NCI-H1417 treated with DMSO at 0.1 percent for 48 hours (cell line): ENCODE measurements around the gene TAGAP.

Experiments
- DNase-seq: peaks from one replicate; lab custom pipeline; 2025; lab: John Stamatoyannopoulos, UW

Gene TAGAP

DNA sequence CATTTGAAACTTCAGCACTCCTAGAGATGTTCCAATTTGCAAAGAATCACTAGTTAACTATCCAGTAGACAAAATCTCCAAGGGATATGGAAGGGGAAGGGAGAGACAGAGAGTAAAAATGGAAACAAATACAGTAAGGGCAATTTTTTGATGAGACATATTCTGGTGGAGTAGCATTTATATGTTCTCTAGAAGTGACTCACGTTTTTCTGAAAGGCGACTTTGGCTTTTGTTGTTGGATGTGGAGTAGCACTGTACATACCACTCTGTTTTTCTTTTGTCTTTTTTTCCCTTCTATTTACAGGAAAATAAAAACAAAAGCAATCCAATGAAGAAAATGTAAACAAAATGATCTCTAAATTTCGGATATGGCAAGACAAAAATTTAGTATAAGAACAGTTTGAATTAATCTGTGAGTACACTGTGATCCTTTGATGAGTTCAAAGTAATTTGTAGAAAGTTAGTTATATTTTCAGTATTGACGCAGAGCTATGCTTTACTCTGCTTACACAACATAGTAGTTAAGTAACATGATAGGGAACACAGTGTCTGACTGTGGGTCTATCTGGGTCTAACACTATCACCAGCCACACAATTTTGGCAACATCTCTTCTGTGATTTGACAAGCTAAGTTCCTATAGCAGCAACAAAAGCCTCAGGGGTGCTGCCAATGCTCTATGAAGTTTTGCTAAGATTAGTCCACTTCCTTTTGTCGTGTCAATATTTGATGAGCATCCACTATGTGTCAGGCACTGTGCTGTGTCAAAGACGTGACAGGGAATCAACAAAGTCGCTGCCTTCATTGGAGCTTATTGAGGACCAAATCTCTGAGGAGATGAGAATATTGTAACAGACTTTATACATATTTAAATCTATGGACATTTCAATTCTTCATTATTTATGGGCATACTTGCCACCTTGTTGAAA is 27.3 kb upstream of the TAGAP start:
- no peak for DNase-seq

DNA sequence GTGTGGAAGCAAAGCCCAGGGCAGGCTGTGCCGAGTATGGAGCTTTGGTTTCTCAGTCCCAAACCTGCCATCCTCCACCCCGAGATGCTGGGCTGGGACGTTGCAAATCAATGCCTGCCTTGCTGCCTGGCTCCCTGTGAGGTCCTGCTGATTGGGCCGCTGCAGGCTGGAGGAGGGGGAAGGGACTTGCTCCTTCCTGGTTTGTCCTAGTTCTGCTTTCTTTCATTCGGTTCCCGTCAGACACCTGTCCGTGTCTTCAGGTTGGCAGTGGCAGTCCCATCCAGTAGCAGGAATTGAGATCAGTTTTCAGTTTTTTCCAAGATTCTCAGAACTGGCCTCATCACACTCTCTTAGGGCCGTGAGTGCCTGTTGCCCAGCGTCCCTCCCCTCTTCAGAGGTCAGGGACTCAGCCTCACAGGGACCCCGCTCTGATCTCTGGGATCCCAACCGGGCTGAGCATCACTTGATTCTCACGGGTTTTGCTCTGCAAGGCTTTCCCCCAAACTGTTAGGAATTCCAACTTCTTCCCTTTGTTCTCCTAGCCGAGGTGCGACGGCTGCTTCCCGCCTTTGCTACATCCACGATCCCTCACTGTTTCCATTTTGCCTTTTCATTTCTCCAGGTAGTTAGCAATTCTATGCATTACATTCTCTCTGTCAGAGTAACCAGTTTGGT is 24.2 kb upstream of the TAGAP start:
- DNase-seq = no peak

DNA sequence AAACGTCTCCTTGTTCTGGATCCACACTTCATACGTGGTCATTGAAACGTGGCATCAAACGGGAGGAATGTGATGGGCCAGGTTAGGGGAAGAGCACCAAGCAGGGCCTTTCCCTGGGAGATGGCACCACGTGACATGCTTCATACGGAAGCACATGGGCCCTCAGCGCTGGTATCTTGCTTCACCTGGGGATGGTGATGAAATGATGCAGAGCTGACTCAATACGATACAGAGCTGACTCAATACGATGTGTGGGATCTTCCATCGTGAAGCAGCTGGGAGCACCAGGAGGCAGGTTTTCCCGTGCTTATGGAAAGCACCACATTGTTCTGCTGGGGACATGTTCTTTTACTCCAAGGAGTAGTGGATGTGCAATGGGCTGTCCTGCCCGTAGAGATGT is 22.5 kb upstream of the TAGAP start:
- DNase-seq = no peak

DNA sequence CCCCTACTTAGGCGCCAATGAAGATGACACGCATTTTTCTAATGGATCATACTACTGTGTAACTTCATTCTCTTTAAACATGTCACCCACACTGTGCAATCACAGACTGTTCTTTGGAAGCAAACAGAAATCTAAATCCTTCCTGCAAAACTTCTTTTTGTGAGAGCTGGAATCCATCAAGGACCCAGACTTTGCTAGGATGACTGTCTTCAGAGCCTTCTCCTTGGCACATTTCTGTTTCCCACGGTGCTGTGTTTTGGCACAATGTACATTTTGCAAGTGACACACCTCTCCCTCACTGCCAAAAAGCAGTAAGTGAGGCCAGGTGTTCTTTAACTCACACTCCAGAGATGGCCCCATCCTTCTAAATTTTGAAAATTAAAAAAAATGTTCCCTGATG is 21.7 kb upstream of the TAGAP start:
- no peak for DNase-seq

DNA sequence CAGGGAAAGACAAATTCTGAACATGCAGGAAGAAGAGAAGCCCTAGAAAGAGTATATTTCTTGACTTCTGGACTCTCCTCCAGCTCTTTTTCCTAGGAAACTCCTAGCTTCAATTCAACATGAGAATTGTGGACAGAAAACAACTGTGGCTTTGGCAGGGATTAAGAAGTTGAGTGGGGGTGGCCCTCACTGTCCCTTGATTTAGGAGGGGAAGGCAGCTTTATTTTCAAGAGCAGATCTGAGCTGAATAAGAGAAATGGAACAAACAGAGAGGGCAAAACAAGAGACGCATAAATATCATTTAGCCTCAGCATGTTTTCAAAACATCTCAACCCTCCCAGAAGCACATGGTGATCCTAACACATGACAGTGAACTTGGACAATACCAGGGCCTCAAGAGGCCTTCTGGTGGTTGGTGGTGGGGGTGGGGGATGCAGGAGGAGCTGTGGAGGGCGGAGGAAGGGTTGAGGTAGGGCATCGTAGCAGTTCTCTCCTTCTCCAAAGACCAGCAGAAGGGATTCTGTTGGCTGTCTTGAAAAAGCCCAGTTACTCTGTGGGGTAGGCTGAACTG is 21.1 kb upstream of the TAGAP start:
- DNase-seq = no peak

DNA sequence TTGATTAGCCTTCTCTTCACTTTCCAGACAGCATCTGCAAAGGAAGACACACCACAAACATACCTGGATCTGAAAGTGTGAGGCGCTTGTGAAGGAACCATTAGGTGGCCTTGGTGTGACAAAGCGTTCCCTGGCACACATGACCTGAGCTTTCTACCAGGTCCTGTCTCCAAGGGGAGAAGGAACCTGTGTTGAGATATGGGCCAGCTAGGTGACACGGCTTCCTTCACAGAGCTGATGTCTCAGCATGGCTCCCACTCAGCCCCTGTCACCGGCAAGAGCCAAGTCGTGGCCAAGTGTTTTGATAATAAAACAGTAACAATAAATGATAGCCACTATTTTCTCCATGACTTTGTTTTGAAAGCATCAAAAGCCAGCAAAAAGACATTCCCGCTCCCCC is 20.3 kb upstream of the TAGAP start:
- DNase-seq = no peak

DNA sequence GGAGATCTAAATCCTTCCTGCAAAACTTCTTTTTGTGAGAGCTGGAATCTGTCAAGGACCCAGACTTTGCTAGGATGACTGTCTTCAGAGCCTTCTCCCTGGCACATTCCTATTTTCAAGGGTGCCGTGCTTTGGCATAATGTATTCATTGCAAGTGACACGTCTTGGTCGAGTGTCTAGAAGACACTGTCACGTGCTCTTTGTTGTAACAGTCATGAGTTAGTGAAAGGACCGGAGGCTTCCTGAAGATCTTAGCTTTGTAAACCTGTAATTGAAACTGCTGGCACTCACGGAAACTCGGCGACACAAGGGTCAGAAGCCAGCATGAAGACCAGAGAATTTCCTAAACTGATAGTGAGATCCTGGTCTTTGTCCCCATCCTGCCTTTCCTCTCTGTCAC is 19.7 kb upstream of the TAGAP start:
- no peak for DNase-seq

DNA sequence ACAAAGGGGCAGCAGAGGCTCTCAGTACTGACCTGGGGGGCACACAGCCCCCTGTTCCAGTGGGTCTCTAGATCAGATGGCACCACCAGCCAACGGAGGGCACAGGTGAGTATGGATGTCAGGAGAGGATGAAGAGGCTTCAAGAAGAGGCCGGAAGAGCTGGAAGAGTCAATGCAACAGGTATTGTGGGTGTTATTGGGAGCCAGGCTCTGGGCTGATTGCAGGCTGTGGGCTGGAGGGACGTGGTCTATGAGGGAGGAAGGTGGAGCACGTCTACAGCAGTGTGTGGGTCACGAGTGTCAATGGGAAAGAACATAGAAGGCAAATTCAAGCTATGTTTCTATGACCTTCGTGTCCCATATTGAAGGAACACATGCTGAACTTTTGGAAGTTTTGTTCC is 18.8 kb upstream of the TAGAP start:
- no peak for DNase-seq

DNA sequence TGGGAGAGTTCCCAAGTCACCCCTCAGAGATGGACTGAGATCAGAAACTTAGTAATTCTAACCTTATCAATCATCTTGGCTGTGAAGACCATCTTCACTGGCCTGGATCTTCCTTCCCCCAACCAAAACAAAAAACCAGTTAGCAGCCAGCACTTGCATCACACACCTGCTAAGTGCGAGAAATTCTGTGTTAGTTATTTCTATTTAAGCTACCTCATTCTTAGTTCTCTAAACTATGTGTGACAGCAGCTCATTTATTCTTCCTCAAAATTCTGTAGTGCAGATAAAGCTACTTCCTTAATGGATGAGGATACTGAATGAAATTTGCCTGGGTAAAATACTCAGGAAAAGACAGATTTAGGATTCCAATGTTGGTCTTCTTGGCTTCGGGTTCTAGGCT is 18.2 kb upstream of the TAGAP start:
- no peak for DNase-seq

DNA sequence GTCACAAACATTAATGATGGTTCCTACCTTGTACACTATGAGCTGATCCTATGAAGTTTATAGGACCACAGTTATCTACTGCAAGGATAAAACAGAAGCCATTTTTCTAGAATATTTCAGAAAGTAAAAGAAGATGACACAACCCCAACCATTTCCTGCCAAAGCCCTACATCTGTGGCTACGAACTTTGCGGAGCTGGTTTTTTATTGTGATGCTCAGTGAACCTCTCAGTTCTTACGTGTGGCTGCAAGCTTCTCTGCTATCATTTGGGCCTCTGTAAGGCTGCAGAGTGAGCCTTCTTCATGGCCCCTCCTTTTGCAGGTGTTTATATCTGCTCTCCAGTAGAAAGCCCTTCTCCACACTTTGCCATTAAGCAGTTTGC is 17.8 kb upstream of the TAGAP start:
- DNase-seq = no peak

GRCh38 chr6:159061805-159062563 is 17.2 kb upstream of the TAGAP start:
- DNase-seq = no peak

- no peak for DNase-seq
These were observed 16.4 kb upstream of the TAGAP start for GRCh38 chr6:159061146-159061545.

DNA sequence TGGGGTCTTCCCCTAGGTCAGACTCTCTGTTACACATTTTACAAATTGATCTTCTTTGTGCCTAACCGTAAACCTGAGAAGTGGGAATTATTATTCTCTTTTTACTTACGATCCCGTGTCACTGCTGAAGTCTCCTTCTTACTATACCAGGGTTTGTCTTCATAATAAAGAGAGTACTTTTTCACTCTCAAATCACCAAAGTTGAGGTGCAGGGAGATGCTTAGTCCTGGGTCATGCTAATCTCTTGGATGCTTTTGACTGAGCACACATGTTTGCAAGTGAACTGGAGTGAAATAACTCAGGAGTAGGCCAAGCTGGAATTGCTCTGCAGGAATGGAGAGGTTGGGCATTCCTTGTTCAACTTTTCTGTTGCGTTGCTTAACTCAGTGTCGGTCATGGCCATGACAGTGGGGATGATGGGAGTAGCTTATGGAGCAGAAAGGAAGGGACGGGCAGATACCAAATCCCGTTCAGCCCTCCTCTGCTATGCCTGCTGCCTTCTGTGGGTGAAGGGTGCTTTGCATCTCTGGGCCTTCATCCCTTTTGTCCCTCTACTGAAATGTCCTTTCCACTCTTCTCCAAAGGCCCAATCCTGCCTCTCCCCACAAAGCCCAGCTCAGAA is 15.2 kb upstream of the TAGAP start:
- no peak for DNase-seq

DNA sequence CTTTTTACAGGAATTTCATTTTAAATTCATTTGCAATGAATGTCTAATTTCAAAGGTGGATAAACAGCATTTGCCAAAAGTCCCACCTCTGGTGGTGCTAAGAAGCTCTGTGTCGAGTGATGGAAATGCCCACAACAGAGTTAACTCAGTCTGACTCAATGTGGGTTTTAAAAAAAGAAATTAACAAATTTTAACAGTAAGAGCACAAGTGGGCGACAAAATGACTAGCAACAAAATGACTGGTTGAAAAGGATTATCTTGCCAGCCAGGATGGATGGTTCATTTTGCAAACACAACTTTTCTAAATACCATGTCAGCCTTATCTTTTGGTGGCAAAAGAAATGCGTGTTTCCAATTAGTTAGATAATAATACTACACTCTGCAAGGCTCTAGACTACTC is 14.3 kb upstream of the TAGAP start:
- no peak for DNase-seq

DNA sequence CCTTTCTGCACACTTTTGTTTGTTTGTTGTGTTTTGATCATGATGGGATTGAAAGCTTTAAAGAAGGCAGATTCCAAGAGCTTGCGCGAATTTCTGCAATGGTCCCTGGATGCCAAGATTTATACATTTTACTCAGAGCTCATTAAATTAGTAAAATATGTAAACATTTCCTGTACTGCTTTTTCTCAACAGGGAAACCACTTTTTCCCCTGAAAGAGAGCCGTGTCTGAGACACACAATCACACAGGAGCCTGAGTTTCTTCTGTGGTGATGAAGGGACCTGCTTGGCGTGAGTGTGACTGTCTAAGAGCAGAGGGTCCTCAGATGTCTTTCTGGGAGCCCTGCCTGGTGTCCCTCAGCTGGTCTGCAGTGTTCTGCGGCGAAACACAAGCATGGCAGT is 12.1 kb upstream of the TAGAP start:
- DNase-seq = no peak

GRCh38 chr6:159056432-159056831 is 11.6 kb upstream of the TAGAP start:
- DNase-seq = no peak

DNA sequence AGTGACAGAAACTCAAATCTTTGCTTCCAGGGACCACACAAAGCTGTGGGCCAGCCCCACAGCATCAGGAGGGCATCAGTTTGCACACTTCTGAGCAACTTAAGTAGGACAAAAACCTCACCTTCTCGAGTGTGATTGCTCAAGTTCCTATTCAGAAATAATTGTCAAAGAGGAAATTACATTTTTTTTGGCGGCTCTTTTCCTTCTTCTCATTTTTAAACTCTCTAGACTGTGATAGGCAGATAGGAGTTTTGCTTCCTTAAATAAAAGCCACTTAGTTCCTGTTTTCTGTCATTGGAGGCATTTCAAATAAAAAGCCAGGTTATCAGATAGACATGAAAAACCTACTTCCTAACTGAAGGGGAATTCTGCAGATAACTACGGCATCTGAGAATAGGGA is 11.2 kb upstream of the TAGAP start:
- no peak for DNase-seq

DNA sequence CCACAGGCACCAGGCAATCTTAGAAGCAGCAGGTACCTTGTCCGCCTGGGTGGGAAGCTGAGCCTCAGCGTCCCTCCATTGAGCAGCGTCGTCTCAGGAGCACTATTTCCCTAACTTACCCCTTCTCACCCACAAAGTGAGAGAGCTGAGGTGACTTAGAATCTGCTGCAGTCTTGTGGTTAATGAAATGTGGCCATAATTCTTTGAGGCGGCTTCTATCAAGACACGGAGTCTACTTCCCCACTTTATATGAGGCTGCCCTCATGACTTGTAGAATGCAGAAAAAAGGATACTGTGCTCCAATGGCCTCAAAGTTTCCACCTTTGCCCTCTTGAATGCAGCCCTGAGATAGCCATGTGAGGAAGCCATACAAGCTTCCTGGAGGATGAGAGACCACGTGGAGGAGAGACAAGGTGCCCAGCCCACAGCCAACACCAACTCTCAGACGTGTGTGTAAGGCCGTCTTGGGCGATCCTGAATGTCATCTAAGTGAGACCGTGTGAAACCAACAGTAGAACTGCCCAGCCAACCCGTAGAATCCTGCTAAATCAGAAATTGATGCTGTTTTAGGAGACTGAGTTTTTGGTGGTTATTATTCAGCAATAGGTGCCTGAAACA is 9.1 kb upstream of the TAGAP start:
- DNase-seq = no peak

GRCh38 chr6:159052720-159053119 is 7.9 kb upstream of the TAGAP start:
- DNase-seq = no peak

- no peak for DNase-seq
These were observed 3.3 kb upstream of the TAGAP start for GRCh38 chr6:159047891-159048685.

DNA sequence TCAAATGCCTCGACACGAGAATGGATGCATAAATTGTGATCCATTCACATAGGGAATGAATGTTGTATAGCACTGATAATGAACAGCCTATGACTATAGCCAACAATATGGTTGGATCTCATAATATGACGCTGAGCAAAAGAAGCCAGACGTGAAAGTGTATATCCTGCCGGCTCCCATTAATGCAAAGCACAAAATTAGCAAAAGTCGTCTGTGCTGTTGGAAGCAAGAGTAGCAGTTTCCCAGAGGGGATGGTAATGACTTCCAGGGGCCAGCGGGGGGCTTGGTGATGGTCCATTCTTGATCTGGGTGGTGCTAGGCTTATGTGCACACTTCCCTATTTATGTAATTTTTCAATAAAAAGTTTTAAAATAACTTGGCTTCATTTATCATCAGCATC is 1.0 kb upstream of the TAGAP start:
- DNase-seq = no peak
